ENCODE results near the gene HMGXB3. TPM values are rescaled to one million over a fixed set of nuclear protein-coding genes. Genes with fewer than 3 reads are reported as not detected.

Gene HMGXB3
- total RNA-seq, 1 donor from 2014 or later, result 29.1 TPM

GRCh38 chr5:149999866-150000255 is 678 bp upstream of the HMGXB3 start:
- TF ChIP-seq CTCF (conservative IDR thresholded peaks at IDR 0.05; ENCODE audit: low read depth, low read length), result no peak
- H3K4me3 ChIP-seq (ENCODE audit: low read depth, low read length), result peak overlapping the region; percentile 84
- DNase-seq (ENCODE audit: low read depth), result no peak

GRCh38 chr5:150000990-150001659 is 586 bp downstream of the HMGXB3 start:
- H3K4me3 ChIP-seq (ENCODE audit: low read depth, low read length), result peak overlapping the region; percentile 84
- TF ChIP-seq CTCF (conservative IDR thresholded peaks at IDR 0.05; ENCODE audit: low read depth, low read length), result no peak
- DNase-seq (ENCODE audit: low read depth), result no peak

- peak; percentile 63 for TF ChIP-seq CTCF (conservative IDR thresholded peaks at IDR 0.05; ENCODE audit: low read depth, low read length)
- no peak for DNase-seq (ENCODE audit: low read depth)
- H3K4me3 ChIP-seq (ENCODE audit: low read depth, low read length), result peak overlapping the region; percentile 84
These were observed 1.3 kb downstream of the HMGXB3 start for GRCh38 chr5:150001660-150002486.

- TF ChIP-seq CTCF (conservative IDR thresholded peaks at IDR 0.05; ENCODE audit: low read depth, low read length), result no peak
- no peak overlapping the region for H3K4me3 ChIP-seq (ENCODE audit: low read depth, low read length)
- DNase-seq (ENCODE audit: low read depth), result no peak
These were observed 5.8 kb downstream of the HMGXB3 start for GRCh38 chr5:150006318-150006717.

- H3K4me3 ChIP-seq (ENCODE audit: low read depth, low read length), result no peak overlapping the region
- TF ChIP-seq CTCF (conservative IDR thresholded peaks at IDR 0.05; ENCODE audit: low read depth, low read length), result no peak
- DNase-seq (ENCODE audit: low read depth), result no peak
These were observed 6.5 kb downstream of the HMGXB3 start for GRCh38 chr5:150007050-150007449.

- DNase-seq (ENCODE audit: low read depth), result no peak
- no peak overlapping the region for H3K4me3 ChIP-seq (ENCODE audit: low read depth, low read length)
- no peak for TF ChIP-seq CTCF (conservative IDR thresholded peaks at IDR 0.05; ENCODE audit: low read depth, low read length)
These were observed 9.3 kb downstream of the HMGXB3 start for GRCh38 chr5:150009671-150010387.
